Loucy (cell line): ENCODE data around the gene DENND4C.

Experiments
- EZH2phosphoT487 ChIP-seq: fragments of 200-600 bp; IDR thresholded peaks from 2 replicates; pipeline ENCODE4 v1.6.1; 2018; ENCODE audit warnings: antibody characterized with exemption, mild to moderate bottlenecking, moderate library complexity, borderline replicate concordance
- TF ChIP-seq, protein P1 (sequence below): fragments of 200-600 bp; sonication (generic); conservative IDR thresholded peaks from 2 replicates; pipeline ENCODE4 v1.5.1; 2014; ENCODE audit warnings: mild to moderate bottlenecking, antibody characterized with exemption, low read length

DNA sequence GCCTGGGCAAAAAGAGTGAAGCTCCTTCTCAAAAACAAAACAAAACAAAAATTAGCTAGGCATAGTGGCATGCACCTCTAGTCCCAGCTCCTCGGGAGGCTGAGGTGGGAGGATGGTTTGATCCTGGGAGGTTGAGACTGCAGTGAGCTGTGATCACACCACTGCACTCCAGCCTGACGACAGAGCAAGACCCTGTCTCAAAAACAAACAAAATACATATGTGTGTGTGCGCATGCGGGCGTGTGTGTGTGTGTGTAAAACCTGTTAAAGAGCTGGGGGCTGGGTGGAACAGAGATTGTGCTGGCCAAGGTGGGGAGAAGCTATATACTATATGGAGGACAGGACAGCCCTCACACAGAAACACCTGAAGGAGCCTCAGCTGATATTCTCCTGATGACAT lies 27.4 kb upstream of the DENND4C start:
- TF ChIP-seq, protein P1, sequence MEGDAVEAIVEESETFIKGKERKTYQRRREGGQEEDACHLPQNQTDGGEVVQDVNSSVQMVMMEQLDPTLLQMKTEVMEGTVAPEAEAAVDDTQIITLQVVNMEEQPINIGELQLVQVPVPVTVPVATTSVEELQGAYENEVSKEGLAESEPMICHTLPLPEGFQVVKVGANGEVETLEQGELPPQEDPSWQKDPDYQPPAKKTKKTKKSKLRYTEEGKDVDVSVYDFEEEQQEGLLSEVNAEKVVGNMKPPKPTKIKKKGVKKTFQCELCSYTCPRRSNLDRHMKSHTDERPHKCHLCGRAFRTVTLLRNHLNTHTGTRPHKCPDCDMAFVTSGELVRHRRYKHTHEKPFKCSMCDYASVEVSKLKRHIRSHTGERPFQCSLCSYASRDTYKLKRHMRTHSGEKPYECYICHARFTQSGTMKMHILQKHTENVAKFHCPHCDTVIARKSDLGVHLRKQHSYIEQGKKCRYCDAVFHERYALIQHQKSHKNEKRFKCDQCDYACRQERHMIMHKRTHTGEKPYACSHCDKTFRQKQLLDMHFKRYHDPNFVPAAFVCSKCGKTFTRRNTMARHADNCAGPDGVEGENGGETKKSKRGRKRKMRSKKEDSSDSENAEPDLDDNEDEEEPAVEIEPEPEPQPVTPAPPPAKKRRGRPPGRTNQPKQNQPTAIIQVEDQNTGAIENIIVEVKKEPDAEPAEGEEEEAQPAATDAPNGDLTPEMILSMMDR: no peak
- TF ChIP-seq EZH2phosphoT487: no peak
